GM15510 (cell line): ENCODE data around the gene WDTC1.

Experiments used
- POLR2A ChIP-seq: IDR thresholded peaks from 3 replicates; pipeline ENCODE4 v1.6.1; 2011; ENCODE audit warnings: borderline replicate concordance; ENCODE audit not compliant: insufficient read length; ENCODE audit errors: extremely low read depth

WDTC1 gene

DNA sequence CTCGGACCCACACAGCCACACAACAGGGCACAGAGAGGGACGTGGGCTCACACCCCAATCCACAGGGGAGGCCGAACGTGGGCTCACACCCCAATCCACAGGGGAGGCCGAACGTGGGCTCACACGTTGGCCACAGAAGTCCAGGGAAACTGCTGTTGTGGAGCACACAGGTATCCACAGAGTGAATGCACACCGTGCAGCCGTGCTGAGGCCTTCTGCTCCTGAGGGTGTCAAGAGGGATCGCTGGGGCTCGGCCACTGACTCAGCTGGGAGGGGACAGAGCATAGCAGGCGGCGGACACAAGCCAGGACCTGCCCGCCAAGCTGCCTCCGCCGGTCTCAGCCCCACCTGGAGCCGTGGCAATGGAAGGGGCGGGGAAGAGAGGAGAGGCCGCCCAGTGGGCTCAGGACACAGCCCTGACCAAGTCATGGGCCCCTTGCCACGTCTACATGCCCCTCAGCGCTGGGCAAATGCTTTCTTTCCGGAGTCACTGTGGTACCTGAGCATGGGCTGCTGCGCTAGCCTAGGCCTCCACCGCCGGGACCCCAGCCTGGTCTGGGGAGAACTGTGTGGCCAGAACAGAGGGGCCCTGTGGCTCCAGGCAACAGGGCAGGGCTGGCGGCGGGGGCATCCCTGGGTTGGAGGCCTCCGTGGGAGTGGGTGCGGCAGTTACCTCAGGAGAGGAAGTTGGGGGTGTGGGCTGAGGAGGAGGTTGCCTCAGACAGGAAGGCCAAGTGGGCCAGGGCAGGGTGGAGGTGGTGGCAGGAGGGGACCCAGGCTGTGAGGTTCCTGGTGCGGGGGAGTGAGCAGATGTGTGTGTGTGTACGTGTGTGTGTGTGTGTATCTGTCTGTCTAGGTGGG lies 108.6 kb downstream of the WDTC1 start:
- peak; percentile 34 for TF ChIP-seq POLR2A

DNA sequence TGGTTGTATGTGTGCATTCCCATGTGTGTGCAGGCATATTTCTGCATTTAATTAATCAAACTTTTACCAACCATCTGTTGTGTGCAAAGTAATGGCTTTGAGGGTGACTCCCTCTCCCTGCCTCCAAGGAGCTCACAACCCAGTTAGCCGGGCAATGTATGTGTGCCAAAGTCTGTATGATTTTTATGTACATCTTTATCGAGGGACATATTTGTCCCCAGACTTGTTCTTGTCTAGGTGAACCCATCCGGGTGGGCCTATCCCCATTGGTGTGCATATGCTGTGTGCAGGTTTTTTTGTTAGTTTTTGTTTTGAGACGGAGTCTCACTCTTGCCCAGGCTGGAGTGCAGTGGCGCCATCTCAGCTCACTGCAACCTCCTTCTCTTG lies 109.2 kb downstream of the WDTC1 start:
- TF ChIP-seq POLR2A = no peak

DNA sequence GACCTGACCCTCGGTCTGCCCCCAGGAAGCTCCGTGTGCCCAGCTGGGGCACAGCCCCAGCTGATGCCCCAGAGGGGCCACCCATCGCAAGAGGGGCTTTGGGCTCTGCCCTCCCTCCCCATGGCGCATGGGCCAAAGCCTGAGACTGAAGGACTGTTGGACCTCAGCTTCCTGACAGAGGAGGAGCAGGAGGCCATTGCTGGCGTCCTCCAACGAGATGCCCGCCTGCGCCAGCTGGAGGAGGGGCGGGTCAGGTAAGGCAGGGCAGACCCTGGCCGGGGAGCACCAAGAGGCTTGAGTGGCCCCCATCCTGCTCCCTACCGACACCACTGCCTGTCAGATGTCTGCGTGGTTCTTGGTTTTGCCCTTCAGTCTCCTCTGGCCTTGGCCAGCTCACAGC lies 110.8 kb downstream of the WDTC1 start:
- no peak for TF ChIP-seq POLR2A

DNA sequence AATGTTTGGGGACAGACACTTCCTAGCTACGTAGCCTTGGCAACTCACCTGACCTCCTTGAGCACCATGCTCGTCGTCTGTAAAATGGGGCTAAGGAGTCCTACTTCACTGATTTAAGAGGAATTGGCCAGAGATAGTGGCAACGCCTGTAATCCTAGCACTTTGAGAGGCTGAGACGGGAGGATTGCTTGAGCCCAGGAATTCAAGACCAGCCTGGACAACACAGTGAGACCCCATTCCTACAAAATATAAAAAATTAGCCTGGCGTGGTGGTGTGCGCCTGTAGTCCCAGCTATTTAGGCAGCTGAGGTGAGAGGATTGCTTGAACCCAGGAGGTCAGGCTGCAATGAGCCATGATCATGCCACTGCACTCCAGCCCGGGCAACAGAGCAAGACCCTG lies 111.9 kb downstream of the WDTC1 start:
- no peak for TF ChIP-seq POLR2A

DNA sequence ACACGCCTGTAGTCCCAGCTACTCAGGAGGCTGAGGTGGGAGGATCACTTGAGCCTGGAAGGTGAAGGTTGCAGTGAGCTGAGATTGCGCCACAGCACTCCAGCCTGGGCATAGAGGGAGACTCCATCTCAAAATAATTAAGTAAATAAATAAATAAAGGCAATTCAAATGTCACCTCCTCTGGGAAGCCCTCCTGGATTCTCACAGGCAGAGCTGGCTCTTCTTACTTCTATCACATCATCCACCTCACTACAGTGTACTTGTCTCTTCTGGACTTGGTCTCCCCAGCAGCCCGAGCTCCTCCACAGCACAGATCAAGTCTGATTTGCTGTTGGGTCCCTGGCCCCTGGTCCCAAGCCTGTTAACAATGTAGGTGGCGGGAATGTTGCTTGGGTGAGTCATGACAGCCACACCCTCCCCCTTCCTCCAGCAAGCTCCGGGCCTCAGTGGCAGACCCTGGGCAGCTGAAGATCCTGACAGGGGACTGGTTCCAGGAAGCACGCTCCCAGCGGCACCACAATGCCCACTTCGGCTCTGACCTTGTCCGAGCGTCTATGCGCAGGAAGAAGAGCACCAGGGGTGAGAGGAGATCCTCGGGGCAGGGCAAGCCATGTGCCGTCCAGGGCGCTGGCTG lies 112.7 kb downstream of the WDTC1 start:
- TF ChIP-seq POLR2A = no peak

DNA sequence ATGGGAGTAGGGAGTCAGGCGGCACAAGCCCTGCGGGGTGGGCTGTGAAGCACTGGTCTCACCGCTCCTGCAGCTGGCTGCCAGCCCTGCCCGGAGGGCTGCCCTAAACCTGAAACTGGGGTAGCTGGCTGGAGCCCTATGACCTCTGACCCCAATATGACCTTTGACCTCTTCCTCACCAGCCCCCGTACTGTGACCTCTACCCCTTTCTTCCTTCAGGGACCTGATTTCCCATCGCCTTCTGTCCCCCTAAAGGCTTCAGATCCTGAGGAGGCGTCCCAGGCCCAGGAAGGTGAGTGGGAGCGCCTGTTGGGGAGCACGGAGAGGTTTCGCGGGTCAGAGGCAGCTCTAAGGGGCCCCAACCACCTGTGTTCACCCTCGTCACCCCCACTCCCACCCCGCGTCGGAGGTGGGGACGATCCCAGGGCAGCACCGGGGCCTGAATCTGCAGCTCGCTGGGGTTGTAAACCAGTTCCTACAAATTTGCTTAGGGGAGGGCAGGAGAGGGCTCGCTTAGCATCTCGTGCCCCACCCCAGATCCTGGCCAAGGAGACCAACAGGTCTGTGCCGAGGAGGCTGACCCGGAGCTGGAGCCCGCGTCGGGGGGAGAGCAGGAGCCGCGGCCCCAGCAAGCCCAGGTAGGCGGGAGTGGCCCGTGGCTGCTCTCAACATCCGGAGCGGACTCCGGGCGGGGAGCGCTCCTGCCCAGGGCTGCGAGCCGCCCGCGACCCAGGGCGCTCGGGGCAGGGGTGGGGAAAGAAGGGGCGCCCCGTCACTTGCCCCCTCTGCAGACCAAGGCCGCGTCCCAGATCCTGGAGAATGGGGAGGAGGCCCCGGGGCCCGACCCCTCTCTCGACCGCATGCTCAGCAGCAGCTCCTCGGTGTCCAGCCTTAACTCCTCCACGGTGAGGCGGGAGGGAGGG lies 114.7 kb downstream of the WDTC1 start:
- no peak for TF ChIP-seq POLR2A

DNA sequence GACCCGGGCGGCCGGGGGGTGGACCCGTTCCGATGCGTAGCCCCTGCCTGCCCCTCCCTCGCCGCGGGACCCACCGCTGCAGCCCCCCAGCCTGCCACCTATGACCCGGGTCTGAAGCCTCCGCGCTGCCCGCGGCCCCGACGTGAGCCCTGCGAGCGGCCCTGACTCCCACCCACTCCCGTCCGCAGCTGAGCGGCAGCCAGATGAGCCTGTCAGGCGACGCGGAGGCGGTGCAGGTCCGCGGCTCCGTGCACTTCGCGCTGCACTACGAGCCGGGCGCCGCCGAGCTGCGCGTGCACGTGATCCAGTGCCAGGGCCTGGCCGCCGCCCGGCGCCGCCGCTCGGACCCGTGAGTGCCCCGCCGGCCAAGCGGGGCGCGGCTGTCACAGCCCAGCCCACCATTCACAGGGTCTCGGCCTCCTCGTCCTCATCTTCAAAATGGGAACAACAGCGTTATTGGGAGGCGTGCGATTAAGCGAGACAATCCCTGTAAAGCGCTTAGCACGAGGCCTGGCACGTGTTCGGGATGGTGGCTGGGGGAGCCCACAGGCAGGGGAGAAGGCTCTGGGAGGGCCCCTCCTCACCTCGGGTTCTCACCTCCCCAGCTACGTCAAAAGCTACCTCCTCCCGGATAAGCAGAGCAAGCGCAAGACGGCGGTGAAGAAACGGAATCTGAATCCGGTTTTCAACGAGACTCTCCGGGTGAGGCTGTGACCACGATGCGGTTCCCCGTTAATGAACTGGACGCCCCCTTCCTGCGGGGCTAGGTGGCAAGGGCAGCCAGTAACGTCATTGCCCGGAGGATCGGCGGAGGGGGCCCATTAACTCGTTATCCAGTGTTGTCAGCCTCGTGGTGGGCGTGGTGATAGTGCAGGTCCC lies 115.6 kb downstream of the WDTC1 start:
- no peak for TF ChIP-seq POLR2A

DNA sequence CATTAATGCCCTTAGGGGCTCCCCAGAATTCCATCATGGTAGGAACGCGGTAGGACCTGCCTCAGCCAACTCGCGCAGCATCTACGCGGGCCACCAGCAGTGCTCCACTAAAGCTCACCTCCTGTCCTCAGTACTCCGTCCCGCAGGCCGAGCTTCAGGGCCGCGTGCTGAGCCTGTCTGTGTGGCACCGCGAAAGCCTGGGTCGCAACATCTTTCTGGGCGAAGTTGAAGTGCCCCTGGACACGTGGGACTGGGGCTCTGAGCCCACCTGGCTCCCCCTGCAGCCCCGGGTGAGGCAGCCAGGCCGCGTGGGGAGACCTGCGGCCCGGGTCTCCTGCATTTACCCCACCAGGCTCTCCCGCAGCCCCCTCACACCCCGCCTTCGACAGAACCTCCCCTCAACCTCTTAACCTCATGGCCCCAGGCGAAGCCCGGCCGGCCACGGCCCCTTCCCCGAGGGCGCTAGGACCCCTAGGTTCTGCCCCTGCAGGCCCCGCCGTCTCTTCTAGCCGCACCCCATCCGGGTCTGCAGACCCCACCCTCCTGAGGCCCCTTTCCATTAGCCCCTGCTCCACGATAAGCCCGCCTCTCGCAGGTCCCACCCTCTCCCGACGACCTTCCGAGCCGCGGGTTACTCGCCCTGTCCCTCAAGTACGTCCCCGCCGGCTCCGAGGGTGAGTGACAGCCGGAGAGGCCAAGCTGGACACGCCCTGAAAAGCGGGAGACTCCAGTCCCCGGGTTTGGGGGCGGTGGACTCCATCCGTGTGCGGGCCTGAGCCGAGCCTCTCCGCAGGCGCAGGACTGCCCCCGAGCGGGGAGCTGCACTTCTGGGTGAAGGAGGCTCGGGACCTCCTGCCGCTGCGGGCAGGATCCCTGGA lies 116.5 kb downstream of the WDTC1 start:
- no peak for TF ChIP-seq POLR2A

DNA sequence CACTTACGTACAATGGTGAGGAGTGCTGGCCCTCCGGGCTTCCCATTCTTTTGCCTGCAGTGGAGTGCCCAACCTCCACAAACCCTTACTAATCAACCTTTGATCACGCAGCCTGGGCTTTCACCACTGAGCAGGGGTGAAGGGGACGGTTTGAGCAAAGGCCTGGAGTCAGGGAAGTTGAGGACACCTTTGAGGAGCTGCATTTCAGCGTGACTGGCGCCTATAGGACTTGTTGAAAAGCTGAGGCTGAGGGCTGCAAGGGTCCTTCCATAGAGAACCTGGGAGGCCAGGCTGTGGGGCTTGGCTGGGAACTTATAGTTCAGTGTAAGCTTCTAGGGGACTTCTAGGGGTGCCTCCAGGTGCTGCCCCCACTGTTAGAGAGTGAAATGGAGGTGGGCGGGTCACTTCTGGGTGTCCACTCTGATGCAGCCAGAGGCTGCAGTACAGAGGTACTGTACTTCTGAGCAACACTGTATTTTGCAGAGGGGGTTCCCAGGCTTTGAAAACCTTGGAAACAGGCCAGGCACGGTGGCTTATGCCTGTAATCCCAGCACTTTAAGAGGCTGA lies 117.2 kb downstream of the WDTC1 start:
- TF ChIP-seq POLR2A = no peak

DNA sequence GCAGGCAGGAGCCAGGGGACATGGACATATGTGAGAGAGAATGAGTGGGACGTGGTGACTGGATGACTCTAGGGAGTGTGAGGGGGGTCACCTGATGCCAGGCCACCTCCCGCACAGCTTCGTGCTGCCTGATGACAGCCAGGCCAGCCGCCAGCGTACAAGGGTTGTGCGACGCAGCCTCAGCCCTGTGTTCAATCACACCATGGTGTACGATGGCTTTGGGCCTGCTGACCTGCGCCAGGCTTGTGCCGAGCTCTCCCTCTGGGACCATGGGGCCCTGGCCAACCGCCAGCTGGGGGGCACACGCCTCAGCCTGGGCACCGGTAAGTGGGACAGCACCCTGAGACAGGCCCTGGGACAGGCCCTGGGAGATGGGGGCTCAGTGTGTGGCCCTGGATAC lies 118.7 kb downstream of the WDTC1 start:
- TF ChIP-seq POLR2A = no peak

DNA sequence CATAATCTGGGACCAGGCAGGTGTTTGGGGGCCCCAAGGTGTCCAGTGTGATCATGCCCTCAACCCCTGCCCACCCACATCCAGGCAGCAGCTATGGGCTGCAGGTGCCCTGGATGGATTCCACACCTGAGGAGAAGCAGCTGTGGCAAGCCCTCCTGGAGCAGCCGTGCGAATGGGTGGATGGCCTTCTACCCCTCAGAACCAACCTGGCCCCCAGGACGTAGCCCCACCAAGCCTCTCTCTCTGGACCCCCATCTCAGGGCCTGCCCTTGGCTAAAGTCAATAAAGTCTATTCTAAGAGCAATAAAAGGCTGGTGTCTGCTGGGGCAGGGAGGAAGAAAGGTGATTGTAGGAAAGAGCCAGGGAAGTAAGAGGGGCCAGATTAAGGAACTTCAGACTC lies 119.2 kb downstream of the WDTC1 start:
- no peak for TF ChIP-seq POLR2A

DNA sequence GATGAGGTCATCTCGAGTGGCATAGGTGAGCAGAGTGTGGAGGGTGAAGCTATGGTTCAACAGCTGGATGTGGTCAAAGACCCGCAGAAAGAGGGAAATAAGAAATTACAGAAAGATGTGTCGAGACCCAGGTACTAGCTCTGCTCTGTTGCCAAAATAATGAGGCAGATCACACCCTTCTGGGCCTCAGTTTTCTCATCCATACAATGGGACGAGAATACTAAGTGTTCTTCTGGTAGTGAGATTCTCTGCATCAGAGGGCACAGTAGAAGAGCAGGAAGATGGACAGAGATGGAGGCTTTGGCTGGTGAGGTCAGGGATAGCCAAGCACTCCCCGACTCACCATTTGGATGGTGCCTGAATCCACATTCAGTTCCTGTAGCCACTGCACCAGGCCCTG lies 121.3 kb downstream of the WDTC1 start:
- no peak for TF ChIP-seq POLR2A

DNA sequence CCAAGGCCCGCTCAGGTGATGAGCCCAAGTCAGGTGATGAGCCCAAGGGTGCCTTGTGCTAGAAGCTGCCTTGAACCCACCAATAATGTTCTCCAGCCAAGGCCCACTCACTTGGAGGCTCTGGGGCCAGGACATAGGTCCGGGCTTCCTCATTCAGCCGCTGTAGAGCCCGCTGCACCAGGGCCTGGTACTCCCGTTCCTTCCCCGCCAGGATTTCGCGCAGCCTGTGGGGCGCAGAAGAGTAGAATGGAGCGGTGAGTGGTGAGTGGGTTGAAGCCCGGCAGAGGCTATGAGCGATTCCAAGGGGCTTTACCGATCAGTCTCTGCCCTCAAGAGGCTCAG lies 121.8 kb downstream of the WDTC1 start:
- TF ChIP-seq POLR2A = no peak
